ENCODE results near the gene RFTN1.

GRCh38 chr3:16510620-16511319 lies 2.7 kb downstream of the RFTN1 start:
- no peak for TF ChIP-seq CTCF (IDR thresholded peaks at IDR 0.05)
- TF ChIP-seq EP300 (IDR thresholded peaks at IDR 0.05), result no peak

All from suprapubic skin (tissue), 3 donors.